ENCODE data around the gene RPLP2.

Gene RPLP2

DNA sequence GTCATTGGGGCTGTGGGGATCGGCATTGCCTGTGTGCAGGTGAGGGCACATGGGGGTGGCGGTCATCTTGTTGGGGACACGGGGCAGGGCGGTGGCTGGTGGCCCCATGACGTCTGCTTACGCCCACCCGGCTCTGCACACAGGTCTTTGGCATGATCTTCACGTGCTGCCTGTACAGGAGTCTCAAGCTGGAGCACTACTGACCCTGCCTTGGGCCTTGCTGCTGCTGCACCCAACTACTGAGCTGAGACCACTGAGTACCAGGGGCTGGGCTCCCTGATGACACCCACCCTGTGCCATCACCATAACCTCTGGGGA, 28.2 kb downstream of the RPLP2 start:
- no peak for DNase-seq

DNA sequence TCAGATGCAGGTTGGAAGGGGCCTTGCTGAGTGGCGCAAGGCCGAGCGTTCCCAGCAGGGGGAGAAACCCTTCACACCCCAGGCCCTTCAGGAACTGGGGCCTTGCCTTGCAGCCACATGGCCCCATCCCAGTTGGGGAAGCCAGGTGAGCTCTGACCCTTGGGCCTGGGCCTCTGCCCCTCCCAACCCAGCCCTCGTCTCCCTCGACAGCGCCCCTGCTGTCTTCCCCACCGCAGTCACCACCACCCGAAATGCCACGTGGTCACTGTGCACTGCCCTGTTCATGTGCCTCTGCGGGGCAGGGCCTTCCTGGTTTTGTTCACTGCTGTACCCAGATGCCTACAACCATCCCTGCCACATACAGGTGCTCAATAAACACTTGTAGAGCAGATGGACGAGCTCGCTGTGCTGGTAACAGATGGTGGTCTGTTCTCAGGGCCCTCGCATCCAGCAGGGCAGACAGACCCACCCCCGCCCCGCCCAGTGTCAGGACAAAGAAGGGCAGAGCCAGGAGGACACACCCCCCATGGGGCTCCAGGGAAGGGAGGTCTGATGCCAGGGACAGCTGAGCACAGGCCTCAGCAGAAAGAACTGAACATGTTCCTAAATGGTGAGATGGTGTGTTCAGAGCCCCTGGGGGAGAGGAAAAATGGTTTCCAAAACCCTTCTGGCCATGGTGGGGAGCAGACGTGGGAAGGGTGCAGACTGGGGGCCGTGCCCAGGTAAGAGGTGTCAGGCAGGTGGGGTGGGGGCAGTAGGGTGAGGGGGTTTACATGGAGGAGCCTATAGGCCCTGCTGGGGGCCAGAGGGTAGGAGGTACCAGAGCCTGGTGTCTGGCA, 28.9 kb downstream of the RPLP2 start:
- DNase-seq, result no peak

DNA sequence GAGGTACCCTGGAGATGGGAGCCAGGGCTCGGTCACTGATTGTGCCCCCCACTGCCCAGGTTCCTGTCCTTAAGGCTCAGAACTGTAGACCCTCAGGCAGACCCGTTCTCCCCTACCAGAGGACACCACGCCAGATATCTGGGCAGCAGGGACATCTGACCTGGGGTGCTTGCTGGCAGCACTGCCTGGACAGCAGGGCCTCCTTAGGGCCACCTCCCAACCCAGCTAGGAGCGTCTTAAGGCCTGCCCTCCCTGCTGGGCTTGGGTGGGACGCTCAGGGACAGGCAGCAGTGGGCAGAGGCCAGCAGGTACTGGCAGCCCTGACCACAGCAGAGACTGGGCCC, 29.5 kb downstream of the RPLP2 start:
- DNase-seq, result no peak

DNA sequence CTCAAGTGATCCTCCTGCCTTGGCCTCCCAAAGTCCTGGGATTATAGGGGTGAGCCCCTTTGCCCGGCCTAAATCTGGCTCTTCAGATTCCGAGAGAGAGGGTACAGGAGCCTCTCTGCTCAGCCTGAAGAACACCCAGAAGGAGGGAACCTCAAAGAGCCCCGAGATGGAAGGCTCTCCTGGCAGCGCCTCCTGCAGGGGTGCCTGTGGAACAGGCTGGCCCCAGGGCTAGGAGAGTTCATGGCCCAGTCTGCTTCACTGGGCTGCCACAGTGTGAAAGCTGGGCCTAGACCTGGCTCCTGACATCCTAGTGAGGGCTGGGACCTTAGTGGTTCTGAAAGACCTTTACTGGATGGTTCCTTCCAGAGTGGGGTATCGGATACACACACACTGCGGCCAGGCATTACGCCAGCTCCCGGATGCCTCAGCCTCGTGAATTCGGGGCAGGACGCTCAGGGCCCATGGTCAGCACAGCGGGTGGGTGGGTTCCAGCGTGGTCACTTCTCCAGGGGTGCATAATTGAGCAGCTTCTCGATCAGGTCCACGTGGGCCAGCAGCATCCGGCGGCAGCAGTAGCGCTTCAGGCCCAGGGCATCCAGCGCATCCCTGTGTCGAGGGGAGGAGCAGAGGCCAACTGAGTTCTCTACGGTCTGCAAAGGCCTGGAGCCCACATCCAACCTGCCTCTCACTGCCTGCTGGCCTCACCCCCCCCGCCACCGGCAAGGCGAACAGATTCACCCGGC, 30.3 kb downstream of the RPLP2 start:
- no peak for DNase-seq

DNA sequence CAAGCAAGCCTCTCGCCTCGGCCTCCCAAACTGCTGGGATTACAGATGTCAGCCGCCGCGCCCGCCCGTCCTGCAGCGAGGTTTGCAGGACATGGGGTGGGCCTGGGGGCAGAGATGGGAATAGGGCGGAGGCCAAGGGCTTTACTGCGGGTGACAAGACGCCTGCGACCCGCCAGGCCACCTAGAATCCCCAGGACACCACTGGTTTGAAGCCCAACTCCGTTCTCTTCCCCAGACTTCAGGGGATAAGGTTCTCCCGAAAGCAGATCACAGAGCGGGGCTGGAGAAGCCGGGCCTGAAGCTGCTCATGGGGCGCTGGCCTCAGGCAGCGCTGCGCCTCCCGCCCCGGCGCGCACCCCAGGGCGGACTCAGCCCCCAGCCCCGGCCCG, 32.2 kb downstream of the RPLP2 start:
- DNase-seq, result no peak

DNA sequence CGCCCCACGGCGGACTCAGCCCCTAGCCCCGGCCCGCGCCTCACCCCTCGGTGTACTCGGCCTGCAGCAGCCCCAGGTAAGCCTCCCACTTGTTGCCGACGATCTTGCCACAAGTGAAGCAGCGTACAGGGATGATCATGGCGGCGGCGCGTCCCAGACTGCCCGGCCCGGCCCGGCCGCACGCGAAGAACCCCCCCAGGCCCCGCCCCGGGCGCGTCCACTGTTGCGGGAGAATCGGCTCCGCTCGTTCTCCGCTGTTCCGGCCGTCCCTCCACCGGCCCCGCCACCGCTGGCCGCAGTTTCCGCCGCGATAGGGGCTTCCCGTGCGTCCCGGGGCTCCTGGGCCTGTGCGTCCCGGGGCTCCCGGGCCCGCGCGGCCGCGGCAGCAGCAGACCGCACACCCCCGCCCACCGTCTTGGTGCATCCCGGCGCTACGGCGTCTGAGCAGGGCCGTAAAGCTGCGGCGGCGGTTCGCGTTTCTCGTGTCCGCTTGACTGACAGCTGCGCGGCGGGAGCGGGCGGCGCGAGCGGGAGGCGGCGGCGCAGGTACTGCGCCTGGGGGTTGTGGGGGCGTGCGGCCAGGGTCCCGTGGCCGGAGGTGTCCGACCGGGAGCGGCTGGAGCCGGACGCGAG, 32.7 kb downstream of the RPLP2 start, which contains the start of the genes POLR2L and TSPAN4:
Gene POLR2L (minus strand): TSS at position 160 of the 633 bp plus-strand sequence. CDS start 21 bp downstream, at position 139.
Gene TSPAN4 (plus strand): TSS at position 483 of the 633 bp plus-strand sequence. CDS start 7,453 bp downstream, outside the sequence.
- no peak for DNase-seq

DNA sequence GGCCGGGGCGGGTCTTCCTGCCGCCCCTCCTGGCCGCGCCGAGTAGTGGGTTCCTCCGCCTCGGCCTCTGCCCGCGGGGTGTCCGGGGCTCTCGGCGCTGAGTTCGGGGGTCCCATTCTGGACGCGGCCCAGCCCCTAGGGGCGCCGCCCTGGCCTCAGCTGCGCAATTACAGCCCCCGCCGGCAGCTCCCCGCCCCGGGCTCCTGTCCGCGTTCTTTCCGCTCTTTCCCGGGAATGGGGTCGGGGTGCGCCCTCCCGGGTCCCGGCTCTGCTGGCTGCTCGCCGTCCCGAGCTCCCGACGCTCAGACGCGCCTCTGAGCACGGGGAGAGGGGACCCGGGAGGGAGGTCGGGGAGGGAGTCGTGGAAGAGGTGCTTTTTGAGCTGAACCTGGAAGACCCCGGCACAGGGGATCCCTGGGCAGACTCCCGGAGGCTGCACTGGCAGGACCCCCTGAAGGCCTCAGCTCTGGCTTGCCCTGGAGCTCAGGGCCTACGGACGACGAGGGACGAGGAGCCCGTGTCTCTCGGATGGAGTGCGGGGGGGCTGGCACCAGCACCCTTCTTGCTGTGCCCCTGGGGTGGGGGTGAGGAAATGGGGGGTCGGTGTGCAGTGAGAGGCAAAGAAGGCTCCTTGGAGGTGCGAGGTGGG, 33.4 kb downstream of the RPLP2 start:
- no peak for DNase-seq

DNA sequence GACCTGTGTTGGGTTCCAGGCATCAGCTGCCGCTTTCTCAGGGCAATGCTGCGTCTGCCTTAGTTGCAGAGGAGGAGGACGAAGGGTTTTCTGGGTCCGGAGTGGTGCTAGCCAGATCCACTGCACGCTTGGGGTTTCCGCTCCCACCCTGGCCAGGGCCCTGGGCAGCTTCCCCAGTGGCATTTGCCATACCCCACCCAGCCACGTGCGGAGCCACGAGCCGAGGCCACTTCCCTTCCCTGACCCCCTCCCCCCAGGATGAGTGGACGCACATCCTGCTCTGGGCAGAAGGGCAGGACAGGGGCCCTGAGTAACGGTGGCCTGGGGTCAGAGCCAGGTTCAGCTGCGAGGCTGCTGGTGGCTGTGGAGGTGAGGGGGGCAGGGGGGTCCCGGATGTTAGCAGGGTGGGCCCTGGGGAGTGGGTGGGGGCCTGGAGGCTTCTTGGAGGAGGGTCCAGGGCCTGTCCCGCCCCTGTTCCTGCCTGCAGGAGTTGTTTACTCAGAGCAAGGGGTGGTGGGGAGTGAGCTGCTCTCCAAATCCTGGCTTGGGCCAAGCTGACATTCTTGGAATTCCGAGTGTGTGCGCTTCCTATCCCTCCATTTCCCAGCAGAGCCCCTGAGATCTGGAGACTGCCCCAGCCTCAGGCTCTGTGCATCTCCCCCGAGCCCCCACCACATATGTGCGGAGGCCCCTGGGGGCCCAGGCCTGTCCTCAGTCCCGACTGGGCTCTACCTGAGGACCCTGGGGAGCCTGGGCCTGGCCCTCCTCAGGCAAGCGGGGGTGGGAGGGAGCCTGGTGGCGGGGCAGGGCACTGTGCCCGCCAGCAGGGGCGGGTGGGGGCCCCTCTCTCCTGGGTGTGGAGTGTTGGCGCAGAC, 34.3 kb downstream of the RPLP2 start:
- no peak for DNase-seq

DNA sequence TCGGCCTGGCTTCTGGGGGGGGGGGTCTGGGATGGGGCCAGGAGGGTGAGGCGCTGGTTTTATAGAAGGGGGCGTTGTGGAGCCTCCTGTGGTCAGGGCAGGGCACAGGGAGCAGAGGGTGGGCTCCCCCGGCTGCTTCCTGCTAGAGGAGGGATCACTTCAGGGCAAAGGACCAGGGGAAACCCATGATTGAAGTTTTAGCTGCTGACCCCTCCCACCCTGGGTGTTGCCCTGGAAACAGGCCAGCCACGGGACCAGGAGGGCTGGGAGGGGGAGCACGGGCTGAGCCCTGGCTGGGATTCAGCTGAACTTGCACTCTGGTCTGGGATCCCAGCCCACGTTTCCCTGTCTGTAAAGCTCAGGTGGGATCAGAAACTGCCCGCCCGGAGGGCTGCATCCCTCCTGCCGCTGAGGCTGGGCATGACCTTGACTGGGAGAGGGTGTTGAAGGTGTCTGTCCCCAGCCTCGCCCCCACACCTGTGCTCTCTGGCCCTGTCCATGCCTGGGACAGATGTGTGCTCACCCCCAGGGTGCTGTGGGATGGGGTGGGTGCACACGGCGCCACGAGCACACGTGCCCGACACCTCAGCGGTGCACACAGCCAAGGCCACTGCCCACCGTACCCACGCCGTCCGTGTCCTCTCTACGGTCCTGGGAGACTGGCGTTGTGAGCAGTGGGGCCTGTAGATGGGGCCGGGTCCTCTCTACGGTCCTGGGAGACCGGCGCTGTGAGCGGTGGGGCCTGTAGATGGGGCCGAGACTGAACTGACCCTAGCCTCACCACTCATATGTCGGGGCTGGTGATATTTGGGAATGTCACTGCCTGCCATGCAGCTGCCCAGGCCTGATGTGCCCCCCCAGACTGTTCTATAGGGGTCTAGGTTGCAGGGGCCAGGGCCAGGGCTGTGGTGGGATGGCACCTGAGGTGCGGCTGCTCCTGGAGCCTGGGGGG, 35.2 kb downstream of the RPLP2 start:
- DNase-seq, result no peak

DNA sequence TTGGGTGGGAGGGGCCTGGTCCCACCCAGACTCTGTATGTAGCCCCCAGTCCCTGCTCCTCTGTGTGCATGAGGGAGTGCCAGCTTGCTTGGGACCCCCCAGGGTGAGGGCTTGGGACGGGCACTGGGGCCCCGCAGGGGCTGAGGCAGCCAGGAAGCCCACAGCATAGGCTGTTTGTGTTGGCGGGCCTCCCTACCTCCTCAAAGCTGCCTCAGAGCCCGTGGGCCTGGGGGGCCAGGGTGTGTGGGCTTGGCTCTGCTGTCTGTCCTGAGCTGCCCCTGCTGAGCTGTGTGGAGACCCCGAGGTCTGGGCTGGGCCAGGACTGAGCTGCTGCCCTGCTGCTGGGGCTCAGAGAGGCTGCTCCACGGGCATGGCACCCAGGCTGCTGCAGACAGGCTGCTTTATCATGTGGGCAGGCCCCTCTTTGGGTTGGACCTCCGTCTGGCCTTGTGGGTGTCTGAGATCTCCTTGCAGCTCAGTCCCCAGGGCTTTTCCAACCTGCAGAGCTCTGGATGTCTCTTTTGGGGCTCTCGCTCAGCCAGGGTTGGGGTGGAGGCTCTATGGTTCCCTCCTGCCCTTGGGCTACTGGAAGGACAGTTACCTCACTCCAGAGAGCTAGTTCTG, 36.2 kb downstream of the RPLP2 start:
- DNase-seq, result no peak

DNA sequence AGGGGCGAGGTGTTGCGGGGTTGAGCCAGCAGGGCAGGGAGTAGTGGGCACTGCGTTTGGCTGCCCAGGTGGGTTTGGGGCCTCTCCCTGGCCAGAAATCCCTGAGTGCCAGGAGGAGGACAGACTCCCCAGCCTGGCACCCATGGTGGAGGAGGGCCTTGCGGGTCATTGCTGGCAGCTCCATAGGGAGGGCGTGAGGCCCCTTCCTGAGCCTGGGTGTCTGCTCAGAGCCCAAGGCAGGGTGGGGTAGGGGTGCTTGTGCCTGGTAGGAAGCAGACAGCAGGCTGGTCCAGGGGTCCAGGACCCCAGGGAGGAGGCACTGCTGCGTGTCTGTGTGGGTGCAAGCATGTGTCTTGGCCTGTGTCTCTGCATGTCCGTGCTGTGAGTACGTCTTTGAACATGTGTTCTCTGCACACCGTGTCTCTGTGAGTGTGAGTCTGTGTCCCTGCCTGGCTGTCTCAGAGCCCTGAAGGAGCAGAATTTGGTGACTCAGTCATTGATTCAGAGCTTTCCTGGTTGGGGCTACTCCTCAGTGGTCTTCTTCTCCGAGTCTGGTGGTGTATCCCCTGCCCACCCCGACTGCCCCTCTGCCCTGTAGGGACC, 36.8 kb downstream of the RPLP2 start:
- DNase-seq, result no peak

DNA sequence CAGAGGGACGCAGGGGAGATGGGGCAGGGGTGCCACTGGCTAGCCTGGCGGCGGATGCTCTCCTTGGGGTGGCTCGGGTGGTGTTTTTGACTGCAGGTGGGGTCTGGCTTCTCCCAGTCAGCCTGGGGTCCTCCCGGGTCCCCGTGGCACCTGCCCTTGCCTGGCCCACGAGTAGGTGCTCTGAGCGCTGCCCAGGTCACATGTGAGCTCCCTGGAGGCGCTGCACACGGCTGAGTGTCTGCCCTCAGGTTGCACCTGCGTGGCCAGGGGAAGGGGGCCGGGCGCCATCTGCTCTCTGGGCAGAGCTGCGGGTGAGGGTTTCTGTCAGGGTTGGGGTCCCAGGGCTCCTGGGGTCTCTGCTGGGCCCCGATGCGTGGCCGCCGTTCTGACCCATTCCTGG, 38.1 kb downstream of the RPLP2 start:
- DNase-seq, result no peak

DNA sequence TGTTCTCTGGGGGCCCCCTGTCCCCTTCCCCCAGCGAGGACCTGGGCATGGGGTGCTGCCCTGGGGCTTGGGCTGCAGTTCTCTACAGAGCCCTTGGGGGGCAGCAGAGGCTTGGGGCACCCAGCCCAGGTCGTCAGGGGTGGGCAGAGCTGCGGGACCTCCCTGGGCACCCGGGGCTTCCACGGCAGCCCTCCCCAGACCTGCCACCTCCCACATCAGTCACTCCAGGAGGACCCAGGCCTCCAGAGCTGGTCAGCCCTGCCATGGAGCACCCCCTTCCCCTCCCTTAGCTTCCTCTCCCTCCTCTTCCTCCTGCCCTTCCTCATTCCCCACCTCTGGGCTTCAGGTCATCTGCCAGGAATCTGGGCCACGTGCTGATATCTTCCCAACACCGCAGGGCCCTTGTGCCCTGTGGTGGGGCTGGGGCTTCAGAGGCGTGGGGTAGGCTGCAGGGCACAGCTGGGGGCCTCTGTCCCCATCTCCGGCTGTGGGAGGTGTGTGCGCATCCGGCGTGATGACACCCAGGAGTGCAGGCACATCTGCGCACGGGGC, 38.7 kb downstream of the RPLP2 start:
- DNase-seq, result no peak

DNA sequence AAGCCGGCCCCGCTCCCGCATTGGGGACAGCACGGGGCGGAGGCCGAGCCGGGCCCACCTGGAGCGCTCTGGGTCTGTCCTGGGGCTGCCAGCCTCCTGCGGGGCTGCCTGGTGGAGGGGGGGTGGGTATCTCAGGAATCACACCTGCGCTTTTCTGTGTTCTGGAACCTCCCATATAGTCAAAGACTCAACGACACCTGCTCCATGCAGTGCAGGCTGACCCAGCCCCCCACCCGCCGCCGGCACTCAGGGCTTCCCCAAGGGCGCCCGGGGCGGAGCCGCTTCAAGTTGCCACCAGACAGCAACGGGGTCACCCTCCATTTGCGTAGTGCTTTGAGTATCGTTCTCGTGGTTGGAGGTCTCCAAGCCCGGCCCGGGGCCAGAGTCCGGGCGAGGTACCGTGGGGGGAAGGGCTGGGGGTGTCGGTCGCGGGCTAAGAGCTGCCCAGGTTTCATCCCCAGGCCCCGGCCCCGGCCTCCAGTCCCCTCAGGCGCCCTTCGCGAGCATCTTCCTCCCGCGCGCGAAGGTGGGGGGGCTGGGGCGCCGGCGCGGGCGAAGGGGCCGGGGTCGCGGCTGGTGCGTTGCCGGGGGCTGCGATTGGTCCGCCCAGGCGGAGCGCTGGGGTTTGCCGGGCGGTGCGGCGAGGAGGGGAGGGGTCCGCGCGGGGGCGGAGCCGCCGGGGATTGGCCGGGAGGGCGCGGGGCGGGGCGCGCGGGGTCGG, 39.5 kb downstream of the RPLP2 start:
- DNase-seq, result no peak

DNA sequence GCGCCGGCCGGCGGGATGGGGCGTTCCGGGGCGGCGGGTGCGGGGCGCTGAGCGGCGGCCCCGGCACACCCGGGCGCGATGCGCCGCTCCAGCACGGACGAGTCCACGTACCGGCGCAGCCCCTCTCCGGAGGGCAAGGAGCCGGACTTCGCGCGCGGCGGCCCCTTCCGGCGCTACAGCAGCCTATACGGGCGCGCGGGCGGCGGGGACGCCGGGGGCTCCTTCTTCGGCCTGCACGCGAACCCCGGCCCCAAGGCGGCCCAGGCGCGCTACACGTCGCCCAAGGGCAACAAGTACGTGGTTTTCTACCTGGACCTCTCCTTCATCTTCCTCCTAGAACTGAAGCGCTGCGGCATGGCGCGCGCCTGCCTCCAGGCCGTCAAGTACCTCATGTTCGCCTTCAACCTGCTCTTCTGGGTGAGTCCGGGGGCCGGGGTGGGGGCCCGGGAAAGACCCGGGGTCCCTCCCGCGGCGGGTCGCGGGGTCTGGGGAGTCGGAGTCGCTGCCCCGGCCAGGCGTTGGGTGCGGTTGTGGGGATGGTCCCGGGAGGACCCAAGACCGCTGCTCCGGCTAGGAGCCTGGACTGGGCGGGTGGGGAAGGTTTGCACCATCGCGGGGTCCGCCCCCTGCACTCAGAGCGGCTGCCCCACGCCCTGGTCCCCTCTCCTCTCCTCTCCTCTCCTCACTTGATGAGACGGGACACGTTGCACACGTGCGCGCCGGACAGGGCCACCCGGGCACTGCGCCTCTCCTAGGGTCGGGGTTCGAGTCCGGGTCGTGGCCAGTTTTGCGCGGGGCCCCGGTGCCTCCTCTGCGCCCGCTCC, 40.4 kb downstream of the RPLP2 start:
- no peak for DNase-seq

DNA sequence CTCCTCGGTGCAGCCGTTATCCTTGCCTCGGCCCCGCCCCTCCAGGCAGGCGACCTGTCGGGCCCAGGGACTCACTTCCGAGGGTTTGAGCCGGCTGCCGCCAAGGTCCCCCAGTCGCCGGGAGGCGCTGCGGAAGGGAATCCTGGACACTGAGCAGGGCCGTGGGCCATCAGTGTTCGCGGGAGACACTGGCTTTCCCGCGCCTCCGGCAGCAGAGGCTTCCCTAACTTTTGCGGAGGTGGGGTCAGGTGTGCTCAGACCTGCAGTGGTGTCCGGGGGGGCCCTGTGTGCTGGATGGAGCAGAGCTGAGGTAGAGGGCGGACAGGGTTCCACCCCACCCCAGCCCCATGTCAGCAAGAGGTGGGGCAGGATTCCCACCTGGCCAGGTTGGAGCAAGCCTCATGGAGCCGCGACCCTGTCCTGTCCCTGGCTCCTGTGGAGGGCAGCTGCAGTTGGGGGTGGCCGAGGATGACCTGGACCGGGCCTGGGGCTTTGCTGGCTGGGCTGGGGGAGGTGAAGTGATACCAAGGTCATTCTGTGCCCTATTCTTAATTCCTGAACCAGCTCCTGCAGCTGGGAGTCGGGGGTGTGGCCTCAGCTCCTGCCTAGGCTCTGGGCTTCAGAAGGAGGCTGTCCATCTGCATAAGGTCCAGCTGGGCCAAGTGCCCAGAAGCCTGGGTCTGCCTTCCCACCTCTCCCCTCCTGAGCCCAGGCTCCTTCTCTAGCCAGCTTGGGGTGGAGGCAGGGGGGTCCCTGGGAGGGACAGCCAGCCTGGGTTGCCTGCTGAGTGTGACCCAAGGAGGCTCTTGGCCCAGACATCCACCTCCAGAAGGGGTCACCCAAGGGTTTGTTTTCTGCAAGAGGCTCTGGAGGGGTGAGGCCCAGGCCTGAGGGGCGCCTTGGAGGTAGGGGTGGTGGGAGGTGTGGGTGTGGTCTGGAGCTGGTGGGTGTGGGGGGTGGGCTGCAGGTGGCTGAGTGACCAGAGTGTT, 41.3 kb downstream of the RPLP2 start:
- DNase-seq, result no peak

DNA sequence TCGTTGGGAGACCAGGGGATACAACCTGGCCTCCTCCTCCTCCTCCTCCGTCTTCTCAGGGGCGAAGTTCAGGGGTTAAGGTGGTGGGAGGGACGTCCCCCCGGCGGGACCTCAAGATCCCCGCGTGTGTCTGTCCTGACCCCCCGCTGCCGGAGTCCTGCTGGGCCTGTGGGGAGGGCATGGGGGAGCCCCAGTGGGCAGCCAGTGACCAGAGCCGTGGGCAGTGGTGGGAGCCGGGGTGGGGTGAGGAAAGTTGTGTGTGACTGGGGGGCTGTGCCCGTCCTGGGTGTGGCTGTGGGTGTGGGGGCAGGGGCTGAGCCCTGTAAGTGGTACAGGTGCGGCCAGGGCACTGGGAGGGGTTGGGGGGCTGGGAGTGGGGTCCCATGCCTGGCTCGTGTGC, 43.0 kb downstream of the RPLP2 start:
- DNase-seq, result no peak
